MM.1S (cell line): ENCODE data around the gene RBBP9.

ENCODE experiments used
- DNase-seq: peaks from one replicate; pipeline ENCODE4 v3.0.0-alpha.2; 2015
- H2AFZ ChIP-seq: fragments of 300-600 bp; sonication (generic); 2 replicates; pipeline ENCODE4 v1.6.0; 2016; ENCODE audit warnings: antibody characterized with exemption, low read length
- H3F3A ChIP-seq: fragments of 300-600 bp; sonication (generic); 2 replicates; pipeline ENCODE4 v1.6.1; 2016; ENCODE audit warnings: mild to moderate bottlenecking, antibody characterized with exemption, low read length, moderate library complexity, mixed read lengths; ENCODE audit not compliant: insufficient read depth
- H3K27ac ChIP-seq: fragments of 300-600 bp; sonication (generic); 2 replicates; pipeline ENCODE4 v1.5.1; 2016; ENCODE audit warnings: mild to moderate bottlenecking, low read length
- H3K27me3 ChIP-seq: fragments of 300-600 bp; sonication (generic); replicated peaks from 2 replicates; pipeline ENCODE4 v1.6.0; 2016; ENCODE audit warnings: low read length; ENCODE audit not compliant: insufficient read depth
- H3K36me3 ChIP-seq: fragments of 300-600 bp; sonication (generic); replicated peaks from 2 replicates; pipeline ENCODE4 v1.6.1; 2016; ENCODE audit warnings: mild to moderate bottlenecking, low read length, mixed read lengths; ENCODE audit not compliant: insufficient read depth
- H3K4me1 ChIP-seq: fragments of 300-600 bp; sonication (generic); 2 replicates; pipeline ENCODE4 v1.6.1; 2016; ENCODE audit warnings: low read length, mixed read lengths
- H3K4me2 ChIP-seq: fragments of 300-600 bp; sonication (generic); 2 replicates; pipeline ENCODE4 v1.6.0; 2016; ENCODE audit warnings: low read depth, low read length
- H3K4me3 ChIP-seq: fragments of 300-600 bp; sonication (generic); 2 replicates; pipeline ENCODE4 v1.5.1; 2016; ENCODE audit warnings: low read length, mixed read lengths
- H3K79me2 ChIP-seq: fragments of 300-600 bp; sonication (generic); 2 replicates; pipeline ENCODE4 v1.6.1; 2016; ENCODE audit warnings: mixed run types, low read length, mixed read lengths
- H3K9ac ChIP-seq: fragments of 300-600 bp; sonication (generic); 2 replicates; pipeline ENCODE4 v1.6.1; 2016; ENCODE audit warnings: low read length, mixed read lengths
- H3K9me2 ChIP-seq: fragments of 300-600 bp; sonication (generic); replicated peaks from 2 replicates; pipeline ENCODE4 v1.6.1; 2016; ENCODE audit warnings: mild to moderate bottlenecking, low read length, mixed read lengths; ENCODE audit not compliant: insufficient read depth
- H3K9me3 ChIP-seq: fragments of 300-600 bp; sonication (generic); replicated peaks from 2 replicates; pipeline ENCODE4 v1.6.1; 2016; ENCODE audit warnings: mild to moderate bottlenecking, low read length, mixed read lengths; ENCODE audit not compliant: insufficient read depth
- H4K20me1 ChIP-seq: fragments of 300-600 bp; sonication (generic); 2 replicates; pipeline ENCODE4 v1.6.1; 2016; ENCODE audit warnings: mild to moderate bottlenecking, low read length, moderate library complexity, mixed read lengths; ENCODE audit not compliant: insufficient read depth
- CTCF ChIP-seq: fragments of 300-600 bp; sonication (generic); IDR thresholded peaks from 2 replicates; pipeline ENCODE4 v1.5.1; 2016; ENCODE audit warnings: antibody characterized with exemption, low read length, mixed read lengths
- EZH2 ChIP-seq: fragments of 300-600 bp; sonication (generic); optimal IDR thresholded peaks from 2 replicates; pipeline ENCODE3; 2017; ENCODE audit warnings: low read depth, mild to moderate bottlenecking, antibody characterized with exemption, low read length, mixed read lengths
- EZH2phosphoT487 ChIP-seq: fragments of 300-600 bp; sonication (generic); IDR thresholded peaks from 2 replicates; pipeline ENCODE4 v1.6.1; 2018; ENCODE audit warnings: antibody characterized with exemption, low read length

Gene RBBP9

GRCh38 chr20:18533978-18534644, 37.1 kb upstream of the RBBP9 start:
- no peak overlapping the region for H2AFZ ChIP-seq
- H3K4me3 ChIP-seq: no peak overlapping the region
- H3K27me3 ChIP-seq: no peaks in the 10 kb centered on the region
- H3K9ac ChIP-seq: no peak overlapping the region
- DNase-seq: no peak
- H3K9me2 ChIP-seq: no peaks in the 10 kb centered on the region
- H3F3A ChIP-seq: no peaks in the 10 kb centered on the region
- no peaks in the 10 kb centered on the region for H4K20me1 ChIP-seq
- H3K9me3 ChIP-seq: no peaks in the 10 kb centered on the region
- no peaks in the 10 kb centered on the region for H3K4me1 ChIP-seq
- H3K79me2 ChIP-seq: no peaks in the 10 kb centered on the region
- H3K4me2 ChIP-seq: no peak overlapping the region
- TF ChIP-seq CTCF (no peak), EZH2phosphoT487 (no peak), EZH2 (no peak)
- peaks cover 22% of the 10 kb centered on the region for H3K36me3 ChIP-seq
- H3K27ac ChIP-seq: no peak overlapping the region

GRCh38 chr20:18533491-18533890, 36.5 kb upstream of the RBBP9 start:
- Histone ChIP-seq H3K27ac (no peak overlapping the region), H3F3A (no peaks in the 10 kb centered on the region), H3K9me2 (no peaks in the 10 kb centered on the region), H2AFZ (no peak overlapping the region), H3K9me3 (no peaks in the 10 kb centered on the region), H3K4me2 (no peak overlapping the region), H3K36me3 (peaks cover 27% of the 10 kb centered on the region), H3K4me3 (no peak overlapping the region), H3K9ac (no peak overlapping the region), H3K27me3 (no peaks in the 10 kb centered on the region), H3K4me1 (no peaks in the 10 kb centered on the region), H4K20me1 (no peaks in the 10 kb centered on the region), H3K79me2 (no peaks in the 10 kb centered on the region)
- TF ChIP-seq EZH2phosphoT487: no peak
- TF ChIP-seq EZH2: no peak
- no peak for TF ChIP-seq CTCF
- DNase-seq: no peak

GRCh38 chr20:18532626-18533025, 35.6 kb upstream of the RBBP9 start:
- Histone ChIP-seq H3K36me3 (peaks cover 30% of the 10 kb centered on the region), H3K4me2 (no peak overlapping the region), H3K9me3 (no peaks in the 10 kb centered on the region), H2AFZ (no peak overlapping the region), H3K79me2 (no peaks in the 10 kb centered on the region), H3K4me3 (no peak overlapping the region), H3K4me1 (no peaks in the 10 kb centered on the region), H3K27ac (no peak overlapping the region), H3K9me2 (no peaks in the 10 kb centered on the region), H3K27me3 (no peaks in the 10 kb centered on the region), H3K9ac (no peak overlapping the region), H4K20me1 (no peaks in the 10 kb centered on the region), H3F3A (no peaks in the 10 kb centered on the region)
- DNase-seq: no peak
- TF ChIP-seq CTCF (no peak), EZH2phosphoT487 (no peak), EZH2 (no peak)
